ENCODE measurements around the gene OTOR. TPM values are rescaled to one million over a fixed set of nuclear protein-coding genes. Genes with fewer than 3 reads are reported as not detected.

Gene OTOR
- total RNA-seq, 1 donor from 2014 or later = not detected

GRCh38 chr20:16761305-16761829 lies 13.2 kb downstream of the OTOR start:
- Mint-ChIP-seq H3K27ac (no peak overlapping the region), H3K27me3 (ENCODE audit: low read depth) (no peaks in the 10 kb centered on the region), H3K36me3 (no peaks in the 10 kb centered on the region), H3K9me3 (peaks cover 3% of the 10 kb centered on the region), H3K4me1 (peaks cover 27% of the 10 kb centered on the region), H3K4me3 (no peak overlapping the region)
- DNase-seq (ENCODE audit: low spot score in 2 of 2, unreplicated experiment in 2 of 2) = peak in 1 of 2 experiments; percentile 54
- peak; percentile 53 for TF ChIP-seq CTCF (IDR thresholded peaks at IDR 0.05; ENCODE audit: unreplicated experiment)

GRCh38 chr20:16764560-16764959 lies 16.4 kb downstream of the OTOR start:
- Mint-ChIP-seq H3K9me3 (peaks cover 5% of the 10 kb centered on the region), H3K4me1 (peaks cover 20% of the 10 kb centered on the region), H3K36me3 (no peaks in the 10 kb centered on the region), H3K27me3 (ENCODE audit: low read depth) (no peaks in the 10 kb centered on the region), H3K27ac (no peak overlapping the region), H3K4me3 (no peak overlapping the region)
- no peak for DNase-seq (ENCODE audit: low spot score in 2 of 2, unreplicated experiment in 2 of 2)
- no peak for TF ChIP-seq CTCF (IDR thresholded peaks at IDR 0.05; ENCODE audit: unreplicated experiment)

- Mint-ChIP-seq H3K9me3 (peaks cover 20% of the 10 kb centered on the region), H3K36me3 (no peaks in the 10 kb centered on the region), H3K4me3 (no peak overlapping the region), H3K27ac (no peak overlapping the region), H3K4me1 (no peaks in the 10 kb centered on the region), H3K27me3 (ENCODE audit: low read depth) (peaks cover 14% of the 10 kb centered on the region)
- TF ChIP-seq CTCF (IDR thresholded peaks at IDR 0.05; ENCODE audit: unreplicated experiment) = no peak
- DNase-seq (ENCODE audit: low spot score in 2 of 2, unreplicated experiment in 2 of 2) = no peak
Observed at GRCh38 chr20:16771213-16771612, 23.1 kb downstream of the OTOR start.

GRCh38 chr20:16775961-16776360 lies 27.8 kb downstream of the OTOR start:
- Mint-ChIP-seq H3K4me1 (no peaks in the 10 kb centered on the region), H3K4me3 (no peak overlapping the region), H3K9me3 (peaks cover 31% of the 10 kb centered on the region), H3K36me3 (no peaks in the 10 kb centered on the region), H3K27me3 (ENCODE audit: low read depth) (peaks cover 19% of the 10 kb centered on the region), H3K27ac (no peak overlapping the region)
- TF ChIP-seq CTCF (IDR thresholded peaks at IDR 0.05; ENCODE audit: unreplicated experiment) = no peak
- DNase-seq (ENCODE audit: low spot score in 2 of 2, unreplicated experiment in 2 of 2) = no peak

- peaks cover 37% of the 10 kb centered on the region for H3K9me3 Mint-ChIP-seq
- H3K4me3 Mint-ChIP-seq = no peak overlapping the region
- peaks cover 19% of the 10 kb centered on the region for H3K27me3 Mint-ChIP-seq (ENCODE audit: low read depth)
- no peaks in the 10 kb centered on the region for H3K4me1 Mint-ChIP-seq
- no peak for TF ChIP-seq CTCF (IDR thresholded peaks at IDR 0.05; ENCODE audit: unreplicated experiment)
- DNase-seq (ENCODE audit: low spot score in 2 of 2, unreplicated experiment in 2 of 2) = no peak
- H3K36me3 Mint-ChIP-seq = no peaks in the 10 kb centered on the region
- no peak overlapping the region for H3K27ac Mint-ChIP-seq
Observed at GRCh38 chr20:16777126-16777525, 29.0 kb downstream of the OTOR start.

- TF ChIP-seq CTCF (IDR thresholded peaks at IDR 0.05; ENCODE audit: unreplicated experiment) = no peak
- Mint-ChIP-seq H3K27ac (no peak overlapping the region), H3K4me3 (no peak overlapping the region), H3K4me1 (no peaks in the 10 kb centered on the region), H3K36me3 (no peaks in the 10 kb centered on the region), H3K27me3 (ENCODE audit: low read depth) (peaks cover 21% of the 10 kb centered on the region), H3K9me3 (peaks cover 42% of the 10 kb centered on the region)
- no peak for DNase-seq (ENCODE audit: low spot score in 2 of 2, unreplicated experiment in 2 of 2)
Observed at GRCh38 chr20:16778159-16778558, 30.0 kb downstream of the OTOR start.
